Natural killer cell treated with Interleukin-12 subunit alpha and Interleukin-12 subunit beta and Interleukin-15 and Interleukin-18, amount 100 ng/mL, for 72 hours (primary cell): ENCODE data around the gene GRIK2. TPM values are rescaled to one million over a fixed set of nuclear protein-coding genes. Genes with fewer than 3 reads are reported as not detected.

Experiments
- ATAC-seq, 2 donors: fragments of 150-1000 bp; cut with Tn5 transposase in 1 of 2; sonication (Bioruptor Pico), chemical (Tn5 transposase) in 1 of 2; 2 replicates each; pipeline ENCODE4 v1.10.0; 2021
- DNase-seq: peaks from one replicate; pipeline ENCODE4 v3.0.0; 2022; ENCODE audit warnings: low spot score
- H3K27ac Mint-ChIP-seq, 2 donors: 1 replicate in 1 of 2; 2 replicates in 1 of 2; pipeline ENCODE4 v1.8.0; 2022; ENCODE audit warnings: mixed read lengths in 2 of 2, mild to moderate bottlenecking in 1 of 2, moderate library complexity in 1 of 2
- H3K27me3 Mint-ChIP-seq, 2 donors: 1 replicate in 1 of 2; 2 replicates in 1 of 2; pipeline ENCODE4 v1.8.0; 2022; ENCODE audit warnings: mixed read lengths in 2 of 2
- H3K36me3 Mint-ChIP-seq: one replicate; pipeline ENCODE4 v1.8.0; 2022; ENCODE audit warnings: mixed read lengths
- H3K4me1 Mint-ChIP-seq, 2 donors: 1 replicate in 1 of 2; 2 replicates in 1 of 2; pipeline ENCODE4 v1.8.0; 2022; ENCODE audit warnings: low read depth in 2 of 2, mixed read lengths in 2 of 2, mild to moderate bottlenecking in 1 of 2
- H3K4me3 Mint-ChIP-seq: one replicate; pipeline ENCODE4 v1.8.0; 2022; ENCODE audit warnings: mixed read lengths
- H3K9me3 Mint-ChIP-seq: 2 replicates; pipeline ENCODE4 v1.8.0; 2022; ENCODE audit warnings: mixed read lengths
- total RNA-seq, 2 donors: library from RNA; stranded (reverse); gene quantifications; one replicate each; pipeline ENCODE4 v1.2.3, GENCODE V29; 2022

Gene GRIK2
- total RNA-seq, 2 donors from 2014 or later, result not detected

GRCh38 chr6:101394936-101395335 is 1.4 kb downstream of the GRIK2 start:
- peaks cover 3% of the 10 kb centered on the region for H3K9me3 Mint-ChIP-seq
- H3K27ac Mint-ChIP-seq, result no peak overlapping the region
- ATAC-seq, result no peak
- peaks cover 10 to 25% of the 10 kb centered on the region in 2 donors for H3K27me3 Mint-ChIP-seq
- H3K4me1 Mint-ChIP-seq, result peaks cover 0 to 3% of the 10 kb centered on the region in 2 donors
- H3K36me3 Mint-ChIP-seq, result peaks cover 9% of the 10 kb centered on the region
- H3K4me3 Mint-ChIP-seq, result no peak overlapping the region
- no peak for DNase-seq

DNA sequence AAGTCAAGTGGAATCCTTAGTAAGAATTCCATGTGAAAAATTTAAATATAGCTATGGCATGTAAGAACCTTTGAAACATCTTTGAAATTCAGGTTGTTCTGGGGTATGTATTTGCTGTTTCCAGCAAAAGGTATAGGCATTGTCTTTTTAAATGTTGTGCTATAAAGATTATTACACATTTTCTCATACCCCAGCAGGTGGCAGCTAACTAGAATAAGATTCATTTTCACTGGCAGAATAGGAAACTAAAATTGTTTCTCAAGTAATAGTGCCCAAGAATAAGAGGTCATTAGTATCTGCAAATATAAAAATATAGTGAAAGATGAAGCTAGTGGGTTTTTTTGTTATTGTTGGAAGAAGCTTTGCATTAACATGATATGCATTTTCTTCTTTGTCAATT is 1.8 kb downstream of the GRIK2 start:
- Mint-ChIP-seq H3K4me1 (peaks cover 0 to 3% of the 10 kb centered on the region in 2 donors), H3K27ac (no peak overlapping the region), H3K36me3 (peaks cover 9% of the 10 kb centered on the region), H3K9me3 (peaks cover 7% of the 10 kb centered on the region), H3K27me3 (peaks cover 13 to 29% of the 10 kb centered on the region in 2 donors), H3K4me3 (no peak overlapping the region)
- no peak for ATAC-seq
- DNase-seq, result no peak

DNA sequence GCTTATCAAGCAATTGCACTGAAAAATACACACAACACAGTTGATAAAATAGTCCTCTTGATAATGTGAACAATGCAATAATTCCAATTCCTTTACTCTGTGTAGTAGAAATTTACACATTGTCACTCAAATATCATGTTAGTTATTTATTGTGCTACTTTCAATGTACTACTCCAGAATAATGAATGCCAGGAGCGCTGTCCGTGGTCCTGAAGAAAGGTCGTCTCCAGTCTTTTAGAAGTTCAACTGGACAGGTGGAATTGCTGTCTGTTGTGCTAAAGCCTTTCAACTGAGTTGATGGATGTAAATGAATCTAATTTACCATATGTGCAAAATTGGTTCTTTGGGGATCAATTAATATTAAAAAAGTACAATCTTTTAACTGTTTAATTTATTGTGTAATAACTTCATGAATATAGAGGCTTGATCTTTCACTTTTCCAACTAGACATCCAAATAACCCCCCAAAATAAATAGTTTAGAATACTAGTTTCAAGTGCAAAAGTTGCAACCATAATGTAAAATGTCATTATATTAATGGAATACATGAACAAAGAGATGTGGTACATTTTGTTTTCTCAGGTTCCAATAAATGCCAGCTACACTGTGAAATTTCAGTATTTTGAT is 3.2 kb downstream of the GRIK2 start:
- peaks cover 0 to 3% of the 10 kb centered on the region in 2 donors for H3K4me1 Mint-ChIP-seq
- peaks cover 17 to 36% of the 10 kb centered on the region in 2 donors for H3K27me3 Mint-ChIP-seq
- DNase-seq, result no peak
- peaks cover 7% of the 10 kb centered on the region for H3K9me3 Mint-ChIP-seq
- no peak overlapping the region for H3K4me3 Mint-ChIP-seq
- no peak overlapping the region for H3K27ac Mint-ChIP-seq
- H3K36me3 Mint-ChIP-seq, result peaks cover 9% of the 10 kb centered on the region
- ATAC-seq, result no peak

GRCh38 chr6:101397199-101397598 is 3.7 kb downstream of the GRIK2 start:
- Mint-ChIP-seq H3K4me3 (no peak overlapping the region), H3K27me3 (peaks cover 20 to 41% of the 10 kb centered on the region in 2 donors), H3K4me1 (peaks cover 0 to 3% of the 10 kb centered on the region in 2 donors), H3K9me3 (peaks cover 10% of the 10 kb centered on the region), H3K36me3 (peaks cover 13% of the 10 kb centered on the region), H3K27ac (no peak overlapping the region)
- no peak for ATAC-seq
- DNase-seq, result no peak

DNA sequence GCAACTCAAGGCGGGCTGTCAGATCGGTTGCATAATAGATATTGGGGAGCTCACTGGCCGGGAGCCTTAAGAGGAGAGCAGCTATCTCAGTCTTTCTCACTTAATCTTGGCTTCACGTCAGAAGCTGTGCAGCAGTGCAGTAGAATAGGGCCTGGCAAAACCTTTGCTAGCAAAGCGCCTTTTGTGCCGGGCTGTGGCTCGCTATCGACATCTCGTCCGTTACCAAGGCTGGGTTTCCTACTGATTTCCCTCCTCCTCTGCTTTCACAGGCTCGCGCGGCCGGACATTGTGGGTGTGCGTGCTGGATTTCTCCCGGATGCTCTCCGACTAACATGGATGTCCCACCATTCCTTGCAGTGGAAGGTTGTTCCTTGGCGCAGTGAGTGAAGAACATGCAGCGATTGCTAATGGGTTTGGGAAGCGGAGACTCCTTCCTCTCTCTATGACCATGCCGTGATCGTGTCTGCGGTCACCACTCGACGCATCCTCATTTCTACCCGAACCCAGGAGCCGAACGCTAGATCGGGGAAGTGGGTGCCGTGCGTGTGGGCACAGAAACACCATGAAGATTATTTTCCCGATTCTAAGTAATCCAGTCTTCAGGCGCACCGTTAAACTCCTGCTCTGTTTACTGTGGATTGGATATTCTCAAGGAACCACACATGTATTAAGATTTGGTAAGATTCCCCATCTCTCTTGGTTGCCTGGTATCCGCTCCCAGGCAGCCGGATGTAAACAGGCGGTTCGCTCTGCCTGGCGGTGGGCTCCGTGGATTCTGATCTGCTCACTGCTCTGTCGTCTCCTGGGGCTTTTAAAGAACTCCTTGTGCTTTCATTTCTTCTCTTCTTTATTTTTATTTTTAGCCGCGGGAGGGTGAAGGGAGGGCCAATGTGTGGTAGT is 5.5 kb downstream of the GRIK2 start:
- Mint-ChIP-seq H3K36me3 (peaks cover 15% of the 10 kb centered on the region), H3K9me3 (peaks cover 11% of the 10 kb centered on the region), H3K4me1 (peaks cover 0 to 3% of the 10 kb centered on the region in 2 donors), H3K27me3 (peaks cover 22 to 51% of the 10 kb centered on the region in 2 donors), H3K4me3 (no peak overlapping the region), H3K27ac (no peak overlapping the region)
- ATAC-seq, result no peak
- no peak for DNase-seq

GRCh38 chr6:101399616-101400162 is 6.2 kb downstream of the GRIK2 start:
- H3K27me3 Mint-ChIP-seq, result peaks cover 20 to 49% of the 10 kb centered on the region in 2 donors
- peaks cover 11% of the 10 kb centered on the region for H3K9me3 Mint-ChIP-seq
- H3K36me3 Mint-ChIP-seq, result peaks cover 15% of the 10 kb centered on the region
- no peak overlapping the region for H3K4me3 Mint-ChIP-seq
- H3K4me1 Mint-ChIP-seq, result peaks cover 0 to 3% of the 10 kb centered on the region in 2 donors
- ATAC-seq (no peak), DNase-seq (no peak)
- no peak overlapping the region for H3K27ac Mint-ChIP-seq

DNA sequence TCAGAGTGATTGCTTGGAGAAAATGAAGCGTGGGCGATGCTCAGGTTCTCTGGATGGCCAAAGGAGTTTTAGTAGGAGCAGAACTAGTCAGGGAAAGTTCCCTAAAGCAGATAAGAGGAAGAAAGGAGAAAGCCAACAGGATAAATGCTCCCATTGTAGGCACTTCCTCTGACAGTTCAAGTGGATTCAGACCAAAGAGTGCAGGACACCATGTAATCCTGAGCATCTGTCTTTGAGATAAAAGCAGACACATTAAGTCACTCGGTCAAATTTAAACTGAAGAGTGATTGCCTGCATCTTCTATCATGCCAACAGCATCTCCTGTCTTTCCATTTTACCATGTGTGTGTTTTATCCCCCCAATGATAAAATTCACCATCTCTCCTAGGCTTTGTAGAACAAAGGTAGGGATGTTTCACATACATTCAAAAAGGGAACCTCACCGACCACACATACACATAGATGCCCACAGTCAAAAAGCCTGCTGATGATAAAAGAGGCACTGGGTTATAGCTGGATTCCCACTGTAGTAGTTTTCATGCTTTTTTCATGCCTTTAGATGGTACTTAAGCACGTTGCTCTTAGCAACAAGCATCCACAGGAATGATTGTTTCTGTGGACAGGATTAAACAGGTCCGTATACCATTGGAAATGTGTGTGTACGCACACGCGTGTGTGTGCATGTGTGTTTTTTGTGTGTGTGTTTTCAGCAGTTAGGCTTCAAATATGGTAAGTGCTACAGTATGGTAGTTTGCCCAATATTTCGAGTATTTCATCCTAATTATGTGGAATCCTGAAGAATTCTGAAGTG is 7.0 kb downstream of the GRIK2 start:
- H3K9me3 Mint-ChIP-seq, result peaks cover 11% of the 10 kb centered on the region
- H3K27ac Mint-ChIP-seq, result no peak overlapping the region
- no peak overlapping the region for H3K4me3 Mint-ChIP-seq
- peaks cover 20 to 49% of the 10 kb centered on the region in 2 donors for H3K27me3 Mint-ChIP-seq
- DNase-seq (no peak), ATAC-seq (no peak)
- H3K36me3 Mint-ChIP-seq, result peaks cover 15% of the 10 kb centered on the region
- peaks cover 0 to 3% of the 10 kb centered on the region in 2 donors for H3K4me1 Mint-ChIP-seq

- Mint-ChIP-seq H3K27me3 (peaks cover 20 to 49% of the 10 kb centered on the region in 2 donors), H3K4me3 (no peak overlapping the region), H3K9me3 (peaks cover 11% of the 10 kb centered on the region), H3K4me1 (peaks cover 0 to 3% of the 10 kb centered on the region in 2 donors), H3K27ac (no peak overlapping the region), H3K36me3 (peaks cover 15% of the 10 kb centered on the region)
- DNase-seq (no peak), ATAC-seq (no peak)
These were observed 7.7 kb downstream of the GRIK2 start for GRCh38 chr6:101401171-101401570.

DNA sequence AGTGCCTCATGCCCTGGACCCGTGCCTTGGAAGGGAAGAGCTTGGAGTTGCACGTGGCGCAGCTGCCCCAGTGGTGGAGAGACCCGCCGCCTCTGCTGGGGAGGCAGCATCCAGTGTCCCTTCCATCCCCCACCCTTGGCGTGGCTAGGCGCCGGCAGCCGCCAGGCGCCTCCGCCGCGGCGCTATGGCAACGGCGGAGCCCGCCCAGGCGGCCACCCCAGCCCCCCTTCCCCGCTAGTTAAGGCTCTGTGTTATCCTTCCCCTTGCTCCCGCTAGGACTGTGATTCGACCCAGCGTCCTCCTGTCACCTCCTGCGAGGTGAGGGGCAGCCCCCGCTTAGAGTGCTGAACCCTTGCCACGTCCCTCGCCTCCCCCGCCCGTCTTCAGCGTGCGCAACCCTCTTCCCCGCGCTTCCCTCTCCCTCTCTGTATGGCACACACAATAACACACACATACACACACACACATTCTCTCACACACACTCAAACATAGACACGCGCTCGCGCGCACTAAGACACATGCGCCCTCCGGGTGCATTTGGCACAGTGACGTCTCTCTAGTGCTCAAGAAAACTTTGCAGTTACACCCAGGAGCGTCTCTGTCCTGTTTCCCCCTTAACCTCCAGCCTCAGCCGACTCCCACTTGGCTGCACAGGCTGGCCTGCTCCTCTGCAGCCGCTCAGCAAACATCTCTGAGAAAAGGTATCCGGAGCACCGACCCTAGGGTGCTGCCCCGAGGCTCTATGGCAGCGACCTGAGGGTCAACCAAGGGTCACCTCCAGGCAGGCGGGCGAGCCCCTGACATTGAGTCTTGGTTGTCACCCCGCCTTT is 8.5 kb downstream of the GRIK2 start:
- DNase-seq, result no peak
- H3K4me3 Mint-ChIP-seq, result no peak overlapping the region
- peaks cover 20 to 49% of the 10 kb centered on the region in 2 donors for H3K27me3 Mint-ChIP-seq
- peaks cover 0 to 3% of the 10 kb centered on the region in 2 donors for H3K4me1 Mint-ChIP-seq
- H3K36me3 Mint-ChIP-seq, result peaks cover 15% of the 10 kb centered on the region
- no peak for ATAC-seq
- H3K9me3 Mint-ChIP-seq, result peaks cover 11% of the 10 kb centered on the region
- H3K27ac Mint-ChIP-seq, result no peak overlapping the region

- DNase-seq, result no peak
- H3K36me3 Mint-ChIP-seq, result peaks cover 15% of the 10 kb centered on the region
- ATAC-seq, result no peak
- no peak overlapping the region for H3K27ac Mint-ChIP-seq
- peaks cover 0 to 3% of the 10 kb centered on the region in 2 donors for H3K4me1 Mint-ChIP-seq
- H3K27me3 Mint-ChIP-seq, result peaks cover 20 to 49% of the 10 kb centered on the region in 2 donors
- peaks cover 15% of the 10 kb centered on the region for H3K9me3 Mint-ChIP-seq
- H3K4me3 Mint-ChIP-seq, result no peak overlapping the region
These were observed 9.1 kb downstream of the GRIK2 start for GRCh38 chr6:101402622-101403031.

DNA sequence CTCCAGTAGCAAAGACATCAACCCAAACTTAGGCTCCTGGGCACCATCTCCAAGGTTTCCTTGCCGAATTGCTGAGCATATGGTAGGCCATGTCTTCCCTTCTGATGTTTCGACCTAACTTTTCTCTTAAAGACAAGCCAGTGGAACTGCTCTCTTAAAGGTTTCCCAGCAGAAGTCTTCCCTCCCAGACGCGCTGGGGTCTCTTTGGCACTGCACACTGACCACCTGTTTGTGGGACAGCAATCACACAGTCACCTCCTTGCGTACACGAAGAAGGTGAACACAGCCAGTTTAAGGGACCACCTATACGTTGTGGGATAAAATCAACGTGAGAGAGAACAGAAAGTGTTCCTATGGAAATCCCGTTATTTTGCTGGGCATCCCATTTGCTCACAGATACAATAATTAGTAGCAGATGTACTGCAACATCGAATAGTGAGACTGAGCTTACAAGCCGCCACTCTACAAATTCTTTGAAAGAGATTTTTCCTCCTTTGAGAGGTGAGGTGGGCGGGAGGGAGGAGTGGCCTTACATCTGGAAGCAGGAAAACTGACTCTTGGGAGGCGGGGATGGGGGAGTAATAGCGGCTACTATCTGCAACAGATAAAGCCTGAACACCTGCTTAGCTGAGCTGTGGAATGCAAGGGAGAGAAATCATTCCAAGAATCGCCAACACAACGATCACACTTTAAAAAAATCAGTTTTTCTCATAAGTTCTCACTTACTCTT is 9.9 kb downstream of the GRIK2 start:
- H3K27me3 Mint-ChIP-seq, result peaks cover 19 to 47% of the 10 kb centered on the region in 2 donors
- peaks cover 21% of the 10 kb centered on the region for H3K9me3 Mint-ChIP-seq
- ATAC-seq (no peak), DNase-seq (no peak)
- H3K4me1 Mint-ChIP-seq, result peaks cover 0 to 3% of the 10 kb centered on the region in 2 donors
- H3K27ac Mint-ChIP-seq, result no peak overlapping the region
- H3K4me3 Mint-ChIP-seq, result no peak overlapping the region
- H3K36me3 Mint-ChIP-seq, result peaks cover 13% of the 10 kb centered on the region

- ATAC-seq (no peak), DNase-seq (no peak)
- Mint-ChIP-seq H3K9me3 (peaks cover 21% of the 10 kb centered on the region), H3K27me3 (peaks cover 14 to 33% of the 10 kb centered on the region in 2 donors), H3K27ac (no peak overlapping the region), H3K36me3 (peaks cover 6% of the 10 kb centered on the region), H3K4me3 (no peak overlapping the region), H3K4me1 (no peaks in the 10 kb centered on the region)
These were observed 11.3 kb downstream of the GRIK2 start for GRCh38 chr6:101404775-101405174.
